GM19395 (cell line): ENCODE results near the gene WFDC1.

Experiments
- ATAC-seq: cut with Tn5 transposase; IDR thresholded peaks from one replicate; pipeline ENCODE4 v1.9.1; 2021; ENCODE audit warnings: mild to moderate bottlenecking, moderate library complexity; ENCODE audit not compliant: unreplicated experiment

Gene WFDC1

GRCh38 chr16:84370723-84371552 lies 76.3 kb downstream of the WFDC1 start:
- no peak for ATAC-seq

- ATAC-seq: no peak
Measured at GRCh38 chr16:84371553-84371865, 76.8 kb downstream of the WFDC1 start.

GRCh38 chr16:84373907-84374489 lies 79.3 kb downstream of the WFDC1 start:
- no peak for ATAC-seq

GRCh38 chr16:84378099-84378498 lies 83.4 kb downstream of the WFDC1 start:
- no peak for ATAC-seq

- no peak for ATAC-seq
Measured at GRCh38 chr16:84378567-84378966, 83.9 kb downstream of the WFDC1 start.

- ATAC-seq: no peak
Measured at GRCh38 chr16:84379008-84379708, 84.5 kb downstream of the WFDC1 start.
